OCI-LY3 (cell line): ENCODE measurements around the gene KBTBD4.

ENCODE experiments used
- CTCF ChIP-seq: fragments of 200-600, 300-600 bp; sonication (generic); IDR thresholded peaks from 2 replicates; pipeline ENCODE4 v1.5.1; 2014; ENCODE audit warnings: antibody characterized with exemption, low read length, low read depth
- EZH2phosphoT487 ChIP-seq: fragments of 200-600 bp; shearing (Covaris generic); IDR thresholded peaks from 2 replicates; pipeline ENCODE4 v1.6.1; 2018; ENCODE audit warnings: antibody characterized with exemption, mixed run types, low read depth

DNA sequence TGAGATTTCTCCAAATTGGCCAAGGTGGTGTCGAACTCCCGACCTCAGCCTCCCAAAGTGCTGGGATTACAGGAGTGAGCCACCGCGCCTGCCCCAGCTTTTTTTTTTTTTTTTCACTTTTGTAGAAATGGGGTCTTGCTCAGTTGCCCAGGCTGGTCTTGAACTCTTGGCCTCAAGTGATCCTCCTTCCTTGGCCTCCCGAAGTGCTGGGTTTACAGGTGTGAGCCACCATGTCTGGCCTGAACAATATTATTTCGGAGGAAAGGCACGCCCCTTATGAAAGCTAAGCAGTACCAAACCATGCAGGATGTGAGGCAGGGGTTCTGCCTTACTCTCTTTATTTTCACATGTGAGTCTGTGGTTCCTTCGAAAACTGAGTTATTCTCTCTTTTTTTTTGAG, 47.5 kb upstream of the KBTBD4 start:
- TF ChIP-seq CTCF (no peak), EZH2phosphoT487 (no peak)
